Stimulated activated CD8-positive, alpha-beta memory T cell treated with anti-CD3 and anti-CD28 coated beads, Interleukin-2, amount 100 ng/mL, for 1 hour (primary cell): Measurements from ENCODE around the gene COL4A6.
"Not testable (repeated sequence)": the region's sequence is repeated elsewhere in the genome, so short reads cannot be mapped to it uniquely, and the experiment has no call there.

ENCODE experiments used
- DNase-seq, 2 donors: peaks; one replicate each; pipeline ENCODE4 v3.0.0-alpha.2; 2020; ENCODE audit warnings: low read depth in 2 of 2

COL4A6 gene

DNA sequence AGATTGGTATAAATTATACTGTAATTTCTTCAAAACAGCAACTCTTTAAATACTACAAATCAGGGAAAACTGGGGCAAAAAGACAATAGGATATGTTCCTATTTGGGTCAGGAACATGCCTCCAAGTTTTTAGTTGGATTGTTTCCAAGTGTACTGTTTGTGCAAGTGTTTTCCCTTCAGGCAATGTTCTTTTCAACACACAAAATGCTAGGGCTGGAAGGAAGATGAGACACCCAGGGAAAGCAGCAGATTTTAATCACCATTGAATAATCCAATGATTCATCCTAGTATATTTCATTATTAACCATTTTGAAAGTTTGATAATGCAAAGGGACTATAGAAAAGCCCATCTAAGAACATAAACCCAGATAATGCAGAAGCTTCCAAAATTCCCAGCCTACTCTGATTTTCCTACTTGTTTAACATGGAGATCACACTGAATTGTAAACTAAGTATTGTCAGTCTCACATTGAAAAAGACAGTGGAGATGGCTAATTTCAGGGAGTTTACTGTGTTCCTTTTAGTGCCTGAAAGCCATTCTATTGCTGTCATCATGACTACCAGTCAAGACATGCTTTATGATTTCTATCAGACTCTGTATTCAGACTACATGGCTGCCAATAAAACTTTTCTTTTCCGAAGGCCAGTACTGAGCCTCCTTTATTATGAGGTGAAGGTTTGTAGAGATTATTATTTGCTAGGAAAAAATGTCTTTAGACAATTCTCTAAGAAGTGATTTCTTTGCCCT, 38.6 kb downstream of the COL4A6 start:
- no peak for DNase-seq

DNA sequence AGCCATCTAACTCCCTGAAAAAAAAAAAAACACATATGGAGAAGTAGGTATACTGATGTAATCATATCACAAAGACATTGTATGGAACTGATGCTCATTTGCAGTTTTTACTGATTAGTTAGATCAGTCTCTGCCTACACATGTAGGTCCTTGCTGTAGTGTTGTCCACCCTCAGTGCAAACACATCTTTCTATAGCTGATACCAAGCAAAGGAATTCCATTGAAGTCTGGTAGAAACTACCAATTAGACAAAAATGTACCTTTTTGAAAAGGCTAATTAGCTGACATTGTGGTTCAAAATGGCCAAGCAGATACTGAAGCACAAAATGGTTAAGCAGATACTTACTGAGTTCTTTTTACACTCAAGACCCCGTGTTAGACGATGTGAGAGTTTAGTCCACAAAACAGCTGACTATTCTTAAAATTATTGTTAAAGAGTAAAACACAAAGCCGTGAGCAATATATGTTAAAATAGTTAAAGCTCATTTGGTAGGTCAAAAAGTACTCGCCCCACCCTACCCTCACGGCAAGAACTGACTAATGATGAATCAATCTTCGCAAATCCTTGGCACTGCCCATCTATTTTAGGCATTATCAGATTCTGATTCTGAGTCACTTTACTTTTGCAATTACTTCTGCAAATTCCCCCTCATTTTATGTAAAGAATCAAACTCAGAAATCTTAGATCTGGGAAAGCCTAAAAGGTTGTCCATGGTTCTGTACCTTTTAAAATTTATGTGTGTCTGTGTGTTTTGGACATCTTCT, 40.4 kb downstream of the COL4A6 start:
- DNase-seq, result no peak

DNA sequence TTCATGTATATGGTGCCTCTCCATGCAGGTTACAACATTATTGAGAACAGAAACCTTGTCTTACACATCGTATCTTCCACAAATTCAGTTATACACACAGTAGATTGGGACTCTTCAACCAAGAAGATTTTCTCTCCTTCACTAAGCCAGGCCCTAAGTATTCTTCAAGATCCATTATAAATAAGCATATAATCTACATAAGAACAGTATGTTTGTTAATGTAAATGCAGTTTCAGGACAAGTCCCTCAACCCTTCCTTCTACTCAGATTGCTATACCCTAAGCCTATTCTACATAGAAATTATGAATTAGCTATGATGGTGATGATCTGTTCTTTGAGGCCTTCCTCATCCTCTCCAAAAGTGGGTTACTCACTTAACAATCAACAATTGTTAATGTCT, 41.2 kb downstream of the COL4A6 start:
- DNase-seq, result no peak

DNA sequence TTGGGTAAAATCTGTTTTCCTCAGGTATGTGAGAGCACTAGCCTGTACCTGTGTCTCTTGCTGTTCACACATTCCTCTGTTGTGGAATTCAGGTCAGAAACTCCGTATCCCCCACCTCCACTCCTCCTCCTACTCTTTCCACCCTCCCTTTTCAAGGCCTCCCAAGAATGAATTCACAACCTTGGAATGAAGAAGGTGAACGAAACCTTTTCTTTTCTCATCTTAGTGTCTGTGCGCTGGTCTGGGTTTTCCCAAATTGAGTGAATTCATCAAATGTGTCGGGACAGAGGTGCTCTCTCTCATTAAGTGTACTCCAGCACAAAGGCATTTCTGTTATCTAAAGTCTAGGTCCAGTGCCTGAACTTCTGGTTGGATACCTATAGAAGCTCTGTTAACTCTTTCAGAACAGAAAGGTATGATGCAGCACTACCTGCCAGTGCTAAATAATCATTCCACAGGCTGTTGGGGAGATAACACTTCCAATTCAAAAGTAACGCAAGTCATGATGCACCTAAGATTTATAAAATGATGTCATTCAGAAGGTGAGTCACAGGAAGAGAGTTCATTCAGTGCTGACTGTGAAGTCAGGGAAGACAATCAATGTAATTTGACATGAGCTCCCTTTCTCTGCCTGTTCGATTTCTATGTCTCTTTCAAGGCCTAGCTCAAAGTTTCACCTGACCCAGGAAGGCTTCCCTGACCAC, 41.9 kb downstream of the COL4A6 start:
- DNase-seq, result no peak

DNA sequence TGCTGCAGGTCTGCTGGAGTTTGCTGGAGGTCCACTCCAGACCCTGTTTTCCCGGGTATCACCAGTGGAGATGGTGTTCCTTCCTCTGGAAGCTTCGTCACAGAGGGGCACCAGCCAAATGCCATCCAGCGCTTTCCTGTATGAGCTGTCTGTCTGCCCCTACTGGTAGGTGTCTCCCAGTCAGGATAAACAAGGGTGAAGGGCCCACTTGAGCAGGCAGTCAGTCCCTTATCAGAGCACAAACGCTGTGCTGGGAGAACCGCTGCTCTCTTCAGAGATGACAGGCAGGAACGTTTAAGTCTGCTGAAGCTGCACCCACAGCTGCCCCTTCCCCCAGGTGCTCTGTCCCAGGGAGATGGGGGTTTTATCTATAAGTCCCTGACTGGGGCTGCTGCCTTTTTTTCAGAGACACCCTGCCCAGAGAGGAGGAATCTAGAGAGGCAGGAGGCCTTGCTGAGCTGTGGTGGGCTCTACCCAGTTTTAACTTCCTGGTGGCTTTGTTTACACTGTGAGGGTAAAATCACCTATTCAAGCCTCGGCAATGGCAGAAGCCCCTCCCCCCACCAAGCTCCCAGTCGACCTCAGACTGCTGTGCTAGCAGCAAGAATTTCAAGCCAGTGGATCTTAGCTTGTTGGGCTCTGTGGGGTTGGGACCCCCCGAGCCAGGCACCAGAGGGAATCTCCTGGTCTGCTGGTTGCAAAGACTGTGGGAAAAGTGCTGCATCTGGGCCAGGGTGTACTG, 47.1 kb downstream of the COL4A6 start:
- not testable (repeated sequence) for DNase-seq

DNA sequence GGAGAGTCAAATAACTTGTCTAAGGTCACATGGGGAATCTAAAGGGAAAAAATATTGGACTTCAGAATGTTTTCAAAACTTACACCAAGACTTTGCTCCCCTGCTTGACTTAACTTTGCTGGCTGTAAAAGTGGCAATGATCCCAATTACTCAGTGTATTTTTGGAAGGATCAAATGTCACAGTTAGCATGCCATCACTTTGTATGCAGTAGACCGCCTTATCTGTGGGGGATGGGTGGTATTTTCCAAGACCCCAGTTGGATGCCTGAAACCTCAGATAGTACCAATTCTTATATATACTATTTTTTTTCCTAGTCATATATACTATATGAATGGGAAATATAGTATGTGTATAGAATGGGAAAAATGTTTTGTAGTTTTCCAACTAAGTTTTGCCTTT, 53.4 kb downstream of the COL4A6 start:
- no peak for DNase-seq

DNA sequence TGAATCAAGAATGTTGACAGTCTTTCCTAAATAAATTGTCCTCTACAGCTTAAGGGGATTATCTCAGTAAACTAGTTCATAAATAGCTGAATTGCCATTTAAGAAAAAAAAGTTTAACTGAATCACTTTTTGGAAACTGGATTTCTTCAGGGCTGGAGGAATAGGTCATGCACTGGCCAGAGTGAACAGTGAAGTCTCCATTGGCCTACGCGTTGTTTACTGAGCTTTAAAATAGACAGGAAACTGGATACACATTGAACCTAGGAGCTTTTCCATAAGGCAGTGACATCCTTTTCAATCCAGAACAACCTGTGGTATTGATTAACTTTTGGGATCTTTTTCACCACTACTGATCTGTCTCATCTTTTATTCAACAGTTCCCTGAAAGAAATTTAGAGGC, 58.0 kb downstream of the COL4A6 start:
- DNase-seq, result no peak

DNA sequence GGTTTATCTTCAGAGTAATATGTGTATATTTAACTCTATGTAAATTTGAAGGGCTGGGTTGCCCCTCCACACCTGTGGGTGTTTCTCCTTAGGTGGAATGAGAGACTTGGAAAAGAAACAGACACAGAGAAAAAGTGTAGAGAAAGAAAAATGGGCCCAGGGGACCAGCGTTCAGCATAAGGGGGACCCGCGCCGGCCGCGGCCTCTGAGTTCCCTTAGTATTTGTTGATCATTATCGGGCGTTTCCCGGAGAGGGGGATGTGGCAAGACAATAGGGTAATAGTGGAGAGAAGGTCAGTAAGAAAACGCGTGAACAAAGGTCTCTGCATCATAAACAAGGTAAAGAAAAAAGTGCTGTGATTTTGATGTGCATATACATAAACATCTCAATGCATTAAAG, 61.4 kb downstream of the COL4A6 start:
- not testable (repeated sequence) for DNase-seq

DNA sequence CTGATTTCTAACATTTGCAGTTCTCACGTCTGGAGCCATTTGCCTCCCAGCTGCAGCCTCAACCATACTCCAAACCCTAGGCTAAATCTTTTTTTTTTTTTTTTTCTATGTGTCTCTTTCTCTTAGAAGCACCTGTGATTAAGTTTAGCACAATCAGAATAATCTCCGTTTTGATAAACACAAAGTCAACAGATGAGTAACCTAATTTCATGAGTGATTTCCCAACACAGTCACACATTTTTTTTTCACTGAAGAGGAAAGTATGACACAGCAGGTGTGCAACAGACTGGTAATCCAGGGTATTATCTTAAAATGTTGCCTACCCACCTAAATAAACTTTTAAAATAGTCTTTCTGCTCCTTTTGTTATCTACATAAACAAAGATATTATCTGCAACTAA, 62.6 kb downstream of the COL4A6 start:
- not testable (repeated sequence) for DNase-seq

DNA sequence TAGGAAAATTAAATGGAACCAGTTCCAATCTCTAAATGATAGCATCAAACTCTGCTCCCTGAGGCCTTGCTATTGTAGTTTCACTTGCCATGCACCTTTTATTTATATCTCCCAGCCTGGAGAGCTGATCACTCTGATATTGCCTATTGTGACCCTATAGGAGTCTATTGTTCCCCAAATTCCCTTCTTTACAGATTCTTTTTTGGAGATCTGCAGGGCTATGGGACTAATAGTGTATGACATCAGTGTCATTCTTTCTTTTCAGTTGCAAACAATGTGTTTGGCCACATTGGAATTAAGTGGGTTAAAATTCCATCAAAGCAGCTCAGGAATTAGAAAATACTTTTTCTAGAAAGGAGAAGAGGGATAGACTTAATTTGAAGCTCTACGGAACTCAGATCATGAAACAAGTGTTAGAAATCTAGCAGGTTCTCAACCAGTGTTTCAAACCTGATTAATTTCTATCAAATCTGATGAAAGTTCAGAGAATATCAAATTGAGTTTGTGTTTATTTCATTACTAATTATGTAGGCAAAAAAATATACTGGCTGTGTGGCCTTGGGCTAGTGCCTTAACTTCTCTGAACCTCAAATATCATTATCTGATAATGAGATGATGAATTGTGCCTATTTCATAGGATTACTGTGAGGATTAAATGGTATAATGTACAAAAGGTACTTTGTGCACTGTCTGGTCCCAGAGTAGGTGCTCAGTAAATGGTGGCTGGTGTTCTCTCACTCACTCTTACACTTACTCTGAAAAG, 71.4 kb downstream of the COL4A6 start:
- DNase-seq, result no peak

DNA sequence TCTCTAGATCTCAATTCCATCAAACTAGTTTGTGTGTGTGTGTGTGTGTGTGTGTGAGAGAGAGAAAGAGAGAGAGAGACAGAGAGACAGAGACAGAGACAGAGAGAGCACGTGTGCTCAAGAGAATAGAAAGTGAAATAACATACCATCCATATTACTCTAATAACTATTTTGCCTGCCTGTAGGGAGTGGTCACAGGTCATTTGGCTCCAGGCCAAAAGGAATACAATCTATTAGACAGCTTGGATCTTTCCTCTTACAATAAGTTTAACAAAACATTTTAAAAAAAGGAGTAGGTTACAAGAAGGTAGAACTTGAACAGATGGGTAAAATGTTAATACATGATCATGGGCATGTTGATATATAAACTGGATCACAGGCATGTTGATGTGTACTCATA, 76.2 kb downstream of the COL4A6 start:
- DNase-seq, result no peak

DNA sequence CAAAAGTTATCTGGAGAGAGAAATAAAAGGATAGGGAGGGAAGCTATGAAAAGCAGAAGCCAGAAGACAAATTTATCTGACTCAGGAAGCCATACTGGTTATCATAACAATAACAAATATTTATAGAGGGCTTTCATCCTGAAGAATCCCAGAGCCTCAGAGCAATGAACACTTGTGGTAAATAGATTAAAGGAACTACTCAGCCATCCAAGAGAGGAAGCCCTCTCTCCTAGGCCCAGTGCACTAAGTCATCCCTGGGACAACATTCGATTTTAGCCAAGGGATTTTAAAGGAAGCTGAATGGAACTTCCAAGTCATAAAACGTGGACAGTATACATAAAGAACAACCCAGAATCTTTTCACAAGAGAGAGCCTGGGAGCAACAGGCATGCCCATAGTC, 76.9 kb downstream of the COL4A6 start:
- DNase-seq, result no peak

DNA sequence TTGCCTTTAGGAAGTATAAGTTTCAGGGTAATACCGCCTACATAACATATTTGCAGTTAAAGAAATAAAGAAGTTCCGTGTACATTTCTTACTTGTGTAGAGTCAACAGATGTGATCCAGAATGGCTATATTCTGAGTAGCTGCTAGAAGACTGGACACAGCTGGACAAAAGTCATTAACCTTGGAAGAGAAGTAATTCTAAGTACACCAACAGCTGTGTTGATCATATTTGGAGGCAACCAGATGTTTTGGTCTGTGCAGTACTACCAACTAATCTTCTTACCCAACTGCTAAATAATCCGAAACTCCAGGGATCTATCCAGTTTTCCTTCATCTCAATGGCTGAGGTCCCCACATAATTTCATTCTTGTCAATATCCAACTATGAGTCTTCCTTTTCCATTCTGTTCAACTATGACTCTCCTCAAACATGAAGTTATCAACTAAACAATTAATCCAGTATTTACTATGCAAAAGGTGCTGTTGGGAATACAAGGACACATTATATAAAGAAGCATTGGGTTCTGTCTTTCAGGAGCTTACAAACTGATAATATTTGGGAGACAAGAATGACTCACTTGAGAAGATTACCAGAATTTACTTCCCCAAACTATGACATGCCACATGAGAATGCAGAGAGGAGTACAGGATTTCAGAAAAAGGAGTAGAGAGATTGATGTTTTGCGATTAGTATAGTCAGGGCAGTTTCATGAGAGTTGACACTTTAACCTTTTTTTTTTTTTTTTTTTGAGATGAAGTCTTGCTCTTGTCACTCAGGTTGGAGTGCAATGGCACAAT, 78.2 kb downstream of the COL4A6 start:
- DNase-seq, result no peak

DNA sequence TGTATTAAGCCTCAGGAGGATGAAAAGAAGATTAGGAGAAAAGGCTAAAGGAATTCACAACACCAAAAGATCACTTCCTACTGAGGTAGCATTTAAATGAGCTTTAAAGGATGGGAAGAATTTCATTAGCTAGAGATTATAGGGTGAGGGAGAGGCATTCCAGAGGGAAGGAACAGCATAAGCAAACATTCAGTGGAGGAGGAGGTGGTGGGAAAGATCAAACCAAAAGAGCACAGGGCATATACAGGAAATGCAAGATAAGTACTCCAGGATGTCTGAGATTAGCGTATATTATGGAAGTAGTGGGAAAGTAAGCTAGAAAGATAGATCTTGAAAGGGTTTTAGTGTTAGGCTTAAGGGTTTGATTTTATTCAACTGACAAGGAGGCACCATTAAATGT, 84.8 kb downstream of the COL4A6 start:
- no peak for DNase-seq

DNA sequence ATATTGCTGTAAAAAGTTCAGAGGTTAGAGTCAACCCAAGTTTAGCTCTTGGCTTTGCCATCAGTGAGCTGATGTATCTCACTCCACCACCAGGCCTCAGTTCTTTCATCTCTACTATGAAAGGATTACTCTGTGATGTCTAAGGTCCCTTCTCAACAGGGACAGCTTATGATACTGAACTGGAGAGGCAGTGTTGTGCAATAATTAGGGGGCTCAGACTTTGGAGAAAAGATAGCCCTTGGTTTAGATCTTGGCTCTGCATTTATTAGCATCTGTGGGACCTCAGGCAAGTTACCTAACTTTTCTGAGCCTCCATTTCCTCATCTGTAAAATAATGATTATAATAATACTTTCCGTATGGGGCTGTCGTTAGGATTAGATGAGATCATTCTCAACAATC, 89.0 kb downstream of the COL4A6 start:
- DNase-seq, result no peak

DNA sequence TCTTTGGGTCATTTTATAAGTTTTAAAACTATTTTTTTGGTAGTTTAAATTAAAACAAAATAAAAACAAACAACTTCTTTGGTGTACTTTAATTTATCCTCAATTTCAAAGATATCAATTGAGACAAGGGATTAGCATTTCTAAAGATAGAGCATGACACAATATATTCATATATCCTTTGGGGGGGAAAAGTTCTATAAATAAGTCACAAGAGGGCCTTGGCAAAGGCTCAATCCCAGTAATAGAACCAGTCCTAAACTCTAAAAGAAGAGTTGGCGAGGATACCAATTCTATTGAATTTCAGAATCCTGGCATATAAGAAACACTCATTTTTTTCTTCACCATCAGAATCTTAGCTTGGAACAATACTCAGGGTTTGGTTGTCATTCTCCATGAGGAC, 89.7 kb downstream of the COL4A6 start:
- DNase-seq, result no peak

DNA sequence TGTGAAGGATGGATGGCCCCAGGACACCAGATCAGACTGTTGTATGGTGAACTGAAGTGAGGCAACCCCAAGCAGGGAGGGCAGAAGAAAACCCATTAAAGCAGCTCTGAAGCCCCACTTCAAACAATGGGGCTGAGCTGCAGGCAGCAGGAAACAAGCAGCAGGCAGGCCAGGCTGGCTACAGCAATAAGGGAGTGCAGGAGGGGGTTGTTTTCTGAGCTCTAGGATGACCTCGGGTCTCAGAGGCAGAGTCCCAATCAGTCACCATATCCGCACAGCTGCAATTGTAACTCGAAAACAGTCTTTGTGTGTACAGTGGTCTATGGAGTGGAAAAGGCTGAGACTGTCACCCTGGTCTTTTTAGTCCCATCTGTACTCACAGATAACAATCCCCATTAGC, 90.4 kb downstream of the COL4A6 start:
- no peak for DNase-seq

DNA sequence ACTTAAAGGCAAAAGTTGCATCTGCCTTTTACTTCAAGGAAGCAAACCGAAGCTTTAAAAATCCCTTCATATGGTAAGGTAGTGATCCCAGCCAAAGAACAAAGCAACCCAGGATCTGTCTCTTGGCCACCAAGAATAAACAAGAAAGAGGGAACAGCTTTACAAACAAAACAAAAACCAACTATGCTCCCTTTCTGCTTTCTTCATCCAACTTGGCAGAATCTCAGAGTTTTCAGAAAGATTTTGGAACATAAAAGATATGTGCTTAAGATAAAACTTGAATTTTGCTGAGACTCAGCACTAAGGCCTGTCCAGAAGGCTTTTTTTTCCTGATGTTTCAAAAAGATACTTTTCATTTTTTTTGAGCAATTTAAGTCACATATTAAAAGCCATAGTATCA, 94.0 kb downstream of the COL4A6 start:
- no peak for DNase-seq

DNA sequence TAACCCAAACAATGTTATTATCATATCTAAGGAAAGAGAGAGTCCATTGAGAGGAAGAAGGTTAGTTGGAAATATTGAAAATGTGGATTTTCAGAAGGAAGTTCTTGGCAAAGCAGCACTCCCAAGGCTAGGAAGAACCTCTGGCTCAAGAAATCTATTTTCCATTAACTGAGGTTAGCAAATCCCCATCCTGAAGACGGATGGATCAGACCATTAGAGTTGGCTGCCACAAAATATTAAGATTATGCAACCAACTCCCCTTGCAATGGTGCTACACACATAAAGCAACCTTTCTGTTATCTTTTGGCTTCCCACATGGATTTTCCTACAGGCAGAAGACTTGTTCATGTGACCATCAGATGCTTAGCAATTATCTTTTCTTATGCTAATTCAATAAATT, 96.3 kb downstream of the COL4A6 start:
- no peak for DNase-seq

DNA sequence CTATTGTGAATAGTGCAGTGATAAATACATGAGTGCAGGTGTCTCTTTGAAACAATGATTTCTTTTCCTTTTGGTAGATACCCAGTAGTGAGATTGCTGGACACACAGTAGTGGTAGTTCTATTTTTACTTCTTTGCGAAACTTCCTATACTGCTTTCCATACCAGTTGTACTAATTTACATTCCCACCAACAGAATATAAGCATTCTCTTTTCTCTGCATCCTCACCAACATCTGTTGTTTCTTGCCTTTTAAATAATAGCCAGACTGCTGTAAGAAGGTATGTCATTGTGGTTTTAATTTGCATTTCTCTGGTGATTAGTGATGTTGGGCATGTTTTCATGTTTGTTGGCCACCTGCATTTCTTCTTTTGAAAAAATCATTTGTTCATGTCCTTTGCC, 105.9 kb downstream of the COL4A6 start:
- no peak for DNase-seq
